ENCODE data around the gene COL20A1. TPM values are rescaled to one million over a fixed set of nuclear protein-coding genes. Genes with fewer than 3 reads are reported as not detected.

The COL20A1 gene
- total RNA-seq, 1 donor from 2014 or later: not detected

GRCh38 chr20:63343460-63344445, 50.8 kb downstream of the COL20A1 start:
- Mint-ChIP-seq H3K4me1 (ENCODE audit: unreplicated experiment) (peaks cover 11% of the 10 kb centered on the region), H3K4me3 (ENCODE audit: unreplicated experiment) (no peak overlapping the region), H3K9me3 (ENCODE audit: unreplicated experiment) (no peaks in the 10 kb centered on the region), H3K36me3 (ENCODE audit: low read depth, unreplicated experiment) (peaks cover 16% of the 10 kb centered on the region), H3K27ac (ENCODE audit: unreplicated experiment) (no peak overlapping the region), H3K27me3 (ENCODE audit: unreplicated experiment) (peaks cover 4% of the 10 kb centered on the region)
- DNase-seq (ENCODE audit: low spot score): no peak
- no peak for TF ChIP-seq CTCF (IDR thresholded peaks at IDR 0.05; ENCODE audit: unreplicated experiment)

- H3K27me3 Mint-ChIP-seq (ENCODE audit: unreplicated experiment): peaks cover 2% of the 10 kb centered on the region
- H3K27ac Mint-ChIP-seq (ENCODE audit: unreplicated experiment): no peak overlapping the region
- H3K4me1 Mint-ChIP-seq (ENCODE audit: unreplicated experiment): peaks cover 11% of the 10 kb centered on the region
- H3K9me3 Mint-ChIP-seq (ENCODE audit: unreplicated experiment): no peaks in the 10 kb centered on the region
- DNase-seq (ENCODE audit: low spot score): no peak
- TF ChIP-seq CTCF (IDR thresholded peaks at IDR 0.05; ENCODE audit: unreplicated experiment): no peak
- peaks cover 16% of the 10 kb centered on the region for H3K36me3 Mint-ChIP-seq (ENCODE audit: low read depth, unreplicated experiment)
- no peak overlapping the region for H3K4me3 Mint-ChIP-seq (ENCODE audit: unreplicated experiment)
Measured at GRCh38 chr20:63344616-63345327, 51.8 kb downstream of the COL20A1 start.

- Mint-ChIP-seq H3K4me1 (ENCODE audit: unreplicated experiment) (peaks cover 11% of the 10 kb centered on the region), H3K36me3 (ENCODE audit: low read depth, unreplicated experiment) (peaks cover 20% of the 10 kb centered on the region), H3K9me3 (ENCODE audit: unreplicated experiment) (no peaks in the 10 kb centered on the region), H3K4me3 (ENCODE audit: unreplicated experiment) (no peak overlapping the region), H3K27me3 (ENCODE audit: unreplicated experiment) (peaks cover 6% of the 10 kb centered on the region), H3K27ac (ENCODE audit: unreplicated experiment) (no peak overlapping the region)
- TF ChIP-seq CTCF (IDR thresholded peaks at IDR 0.05; ENCODE audit: unreplicated experiment): no peak
- DNase-seq (ENCODE audit: low spot score): no peak
Measured at GRCh38 chr20:63345328-63346100, 52.5 kb downstream of the COL20A1 start.

GRCh38 chr20:63346131-63347080, 53.4 kb downstream of the COL20A1 start:
- Mint-ChIP-seq H3K27ac (ENCODE audit: unreplicated experiment) (no peak overlapping the region), H3K4me1 (ENCODE audit: unreplicated experiment) (peaks cover 2% of the 10 kb centered on the region), H3K4me3 (ENCODE audit: unreplicated experiment) (no peak overlapping the region), H3K36me3 (ENCODE audit: low read depth, unreplicated experiment) (peaks cover 13% of the 10 kb centered on the region), H3K27me3 (ENCODE audit: unreplicated experiment) (peaks cover 7% of the 10 kb centered on the region), H3K9me3 (ENCODE audit: unreplicated experiment) (no peaks in the 10 kb centered on the region)
- no peak for TF ChIP-seq CTCF (IDR thresholded peaks at IDR 0.05; ENCODE audit: unreplicated experiment)
- no peak for DNase-seq (ENCODE audit: low spot score)
